OCI-LY3 (cell line): ENCODE measurements around the gene LRRC74B.
"Not testable (repeated sequence)": the region's sequence is repeated elsewhere in the genome, so short reads cannot be mapped to it uniquely, and the experiment has no call there.

ENCODE experiments used
- H2AFZ ChIP-seq: fragments of 200-600, 300-600 bp; shearing (Covaris generic); 2 replicates; pipeline ENCODE4 v1.6.0; 2014; ENCODE audit warnings: antibody characterized with exemption, low read depth, low read length
- H3K27ac ChIP-seq: fragments of 200-600, 300-600 bp; sonication (generic); 2 replicates; pipeline ENCODE4 v1.5.1; 2014; ENCODE audit warnings: mild to moderate bottlenecking, low read length, moderate library complexity, mixed read lengths
- H3K27me3 ChIP-seq: fragments of 200-600, 300-600 bp; sonication (generic); 2 replicates; pipeline ENCODE4 v1.6.1; 2014; ENCODE audit warnings: low read depth, low read length, mixed read lengths
- H3K36me3 ChIP-seq: fragments of 200-600, 300-600 bp; sonication (generic); replicated peaks from 2 replicates; pipeline ENCODE3; 2014; ENCODE audit warnings: low read depth, low read length, mixed read lengths
- H3K4me1 ChIP-seq: fragments of 300-600, 200-600 bp; sonication (generic); 2 replicates; pipeline ENCODE4 v1.6.1; 2014; ENCODE audit warnings: low read length, mixed read lengths
- H3K4me2 ChIP-seq: fragments of 200-600, 300-600 bp; sonication (generic); 2 replicates; pipeline ENCODE4 v1.6.1; 2014; ENCODE audit warnings: low read length, mixed read lengths
- H3K4me3 ChIP-seq: fragments of 300-600, 200-600 bp; sonication (generic); 2 replicates; pipeline ENCODE4 v1.5.1; 2014; ENCODE audit warnings: antibody characterized with exemption, mild to moderate bottlenecking, low read length, moderate library complexity
- H3K79me2 ChIP-seq: fragments of 300-600, 200-600 bp; shearing (Covaris generic); 2 replicates; pipeline ENCODE4 v1.6.1; 2014; ENCODE audit warnings: mild to moderate bottlenecking, low read length, mixed read lengths
- H3K9ac ChIP-seq: fragments of 300-600, 200-600 bp; shearing (Covaris generic); 2 replicates; pipeline ENCODE4 v1.6.0; 2014; ENCODE audit warnings: mild to moderate bottlenecking, low read length, moderate library complexity
- H3K9me3 ChIP-seq: fragments of 200-600, 300-600 bp; shearing (Covaris generic); 2 replicates; pipeline ENCODE4 v1.6.1; 2014; ENCODE audit warnings: low read length, mixed read lengths; ENCODE audit not compliant: insufficient read depth
- H4K20me1 ChIP-seq: fragments of 200-600, 300-600 bp; sonication (generic); 2 replicates; pipeline ENCODE4 v1.6.1; 2016; ENCODE audit warnings: low read length, mixed read lengths; ENCODE audit not compliant: insufficient read depth
- EZH2phosphoT487 ChIP-seq: fragments of 200-600 bp; shearing (Covaris generic); IDR thresholded peaks from 2 replicates; pipeline ENCODE4 v1.6.1; 2018; ENCODE audit warnings: antibody characterized with exemption, mixed run types, low read depth
- TF ChIP-seq, protein P1 (sequence below): fragments of 200-600, 300-600 bp; sonication (generic); IDR thresholded peaks from 2 replicates; pipeline ENCODE4 v1.5.1; 2014; ENCODE audit warnings: antibody characterized with exemption, low read length, low read depth

LRRC74B gene

GRCh38 chr22:21087119-21087518, 41.4 kb downstream of the LRRC74B start:
- no peaks in the 10 kb centered on the region for H3K9me3 ChIP-seq
- no peaks in the 10 kb centered on the region for H4K20me1 ChIP-seq
- no peak overlapping the region for H3K27ac ChIP-seq
- no peaks in the 10 kb centered on the region for H3K4me1 ChIP-seq
- no peaks in the 10 kb centered on the region for H3K79me2 ChIP-seq
- H2AFZ ChIP-seq, result no peak overlapping the region
- H3K9ac ChIP-seq, result no peak overlapping the region
- H3K27me3 ChIP-seq, result 0 out of 2 replicates have a peak, but pooled peaks cover 2% of the 10 kb centered on the region
- H3K4me3 ChIP-seq, result no peak overlapping the region
- no peak for TF ChIP-seq EZH2phosphoT487
- TF ChIP-seq, protein P1, sequence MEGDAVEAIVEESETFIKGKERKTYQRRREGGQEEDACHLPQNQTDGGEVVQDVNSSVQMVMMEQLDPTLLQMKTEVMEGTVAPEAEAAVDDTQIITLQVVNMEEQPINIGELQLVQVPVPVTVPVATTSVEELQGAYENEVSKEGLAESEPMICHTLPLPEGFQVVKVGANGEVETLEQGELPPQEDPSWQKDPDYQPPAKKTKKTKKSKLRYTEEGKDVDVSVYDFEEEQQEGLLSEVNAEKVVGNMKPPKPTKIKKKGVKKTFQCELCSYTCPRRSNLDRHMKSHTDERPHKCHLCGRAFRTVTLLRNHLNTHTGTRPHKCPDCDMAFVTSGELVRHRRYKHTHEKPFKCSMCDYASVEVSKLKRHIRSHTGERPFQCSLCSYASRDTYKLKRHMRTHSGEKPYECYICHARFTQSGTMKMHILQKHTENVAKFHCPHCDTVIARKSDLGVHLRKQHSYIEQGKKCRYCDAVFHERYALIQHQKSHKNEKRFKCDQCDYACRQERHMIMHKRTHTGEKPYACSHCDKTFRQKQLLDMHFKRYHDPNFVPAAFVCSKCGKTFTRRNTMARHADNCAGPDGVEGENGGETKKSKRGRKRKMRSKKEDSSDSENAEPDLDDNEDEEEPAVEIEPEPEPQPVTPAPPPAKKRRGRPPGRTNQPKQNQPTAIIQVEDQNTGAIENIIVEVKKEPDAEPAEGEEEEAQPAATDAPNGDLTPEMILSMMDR, result no peak
- H3K36me3 ChIP-seq, result no peaks in the 10 kb centered on the region
- no peak overlapping the region for H3K4me2 ChIP-seq

GRCh38 chr22:21087926-21088325, 42.2 kb downstream of the LRRC74B start:
- not testable (repeated sequence) for H3K36me3 ChIP-seq, H3K4me2 ChIP-seq, H3K4me3 ChIP-seq, H3K4me1 ChIP-seq, H4K20me1 ChIP-seq, H3K27me3 ChIP-seq, H3K79me2 ChIP-seq, H2AFZ ChIP-seq, H3K27ac ChIP-seq, H3K9ac ChIP-seq, H3K9me3 ChIP-seq

GRCh38 chr22:21091220-21091619, 45.5 kb downstream of the LRRC74B start:
- H3K9ac ChIP-seq, H3K4me3 ChIP-seq, H3K4me2 ChIP-seq, H3K4me1 ChIP-seq, H3K79me2 ChIP-seq, H2AFZ ChIP-seq, H3K36me3 ChIP-seq, H4K20me1 ChIP-seq, H3K27ac ChIP-seq, H3K27me3 ChIP-seq, H3K9me3 ChIP-seq: not testable (repeated sequence)

- Histone ChIP-seq H3K9ac (no peak overlapping the region), H3K4me3 (no peak overlapping the region), H3K79me2 (no peaks in the 10 kb centered on the region), H3K36me3 (no peaks in the 10 kb centered on the region), H2AFZ (no peak overlapping the region), H3K27me3 (peaks cover 11% of the 10 kb centered on the region; the same call in 1 of the 2 replicates), H3K9me3 (no peaks in the 10 kb centered on the region), H3K4me1 (no peaks in the 10 kb centered on the region), H3K27ac (no peak overlapping the region), H3K4me2 (no peak overlapping the region), H4K20me1 (no peaks in the 10 kb centered on the region)
- TF ChIP-seq, protein P1, result no peak
- TF ChIP-seq EZH2phosphoT487, result no peak
Measured at GRCh38 chr22:21092797-21093554, 47.2 kb downstream of the LRRC74B start.

DNA sequence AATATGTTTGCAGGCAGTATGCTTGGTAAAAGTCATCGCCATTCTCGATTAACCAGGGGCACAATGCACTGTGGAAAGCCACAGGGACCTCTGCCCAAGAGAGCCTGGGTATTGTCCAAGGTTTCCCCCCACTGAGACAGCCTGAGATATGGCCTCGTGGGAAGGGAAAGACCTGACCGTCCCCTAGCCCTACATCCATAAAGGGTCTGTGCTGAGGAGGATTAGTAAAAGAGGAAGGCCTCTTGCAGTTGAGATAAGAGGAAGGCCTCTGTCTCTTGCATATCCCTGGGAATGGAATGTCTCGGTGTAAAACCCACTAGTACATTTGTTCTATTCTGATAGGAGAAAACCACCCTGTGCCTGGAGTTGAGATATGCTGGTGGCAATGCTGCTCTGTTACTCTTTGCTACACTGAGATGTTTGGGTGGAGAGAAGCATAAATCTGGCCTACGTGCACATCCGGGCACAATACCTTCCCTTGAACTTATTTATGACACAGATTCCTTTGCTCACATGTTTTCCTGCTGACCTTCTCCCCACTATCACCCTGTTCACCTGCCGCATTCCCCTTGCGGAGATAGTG, 47.9 kb downstream of the LRRC74B start:
- not testable (repeated sequence) for H3K27ac ChIP-seq, H3K4me3 ChIP-seq, H4K20me1 ChIP-seq, H2AFZ ChIP-seq, H3K9ac ChIP-seq, H3K4me1 ChIP-seq, H3K9me3 ChIP-seq, H3K79me2 ChIP-seq, H3K36me3 ChIP-seq, H3K4me2 ChIP-seq
- peaks cover 11% of the 10 kb centered on the region; the same call in 1 of the 2 replicates for H3K27me3 ChIP-seq
